Fibroblast of the conjunctiva (primary cell): ENCODE measurements around the gene TK2.

Experiments used
- DNase-seq: peaks from one replicate; pipeline ENCODE4 v3.0.0-alpha.2; 2010; ENCODE audit warnings: low read depth

TK2 gene

DNA sequence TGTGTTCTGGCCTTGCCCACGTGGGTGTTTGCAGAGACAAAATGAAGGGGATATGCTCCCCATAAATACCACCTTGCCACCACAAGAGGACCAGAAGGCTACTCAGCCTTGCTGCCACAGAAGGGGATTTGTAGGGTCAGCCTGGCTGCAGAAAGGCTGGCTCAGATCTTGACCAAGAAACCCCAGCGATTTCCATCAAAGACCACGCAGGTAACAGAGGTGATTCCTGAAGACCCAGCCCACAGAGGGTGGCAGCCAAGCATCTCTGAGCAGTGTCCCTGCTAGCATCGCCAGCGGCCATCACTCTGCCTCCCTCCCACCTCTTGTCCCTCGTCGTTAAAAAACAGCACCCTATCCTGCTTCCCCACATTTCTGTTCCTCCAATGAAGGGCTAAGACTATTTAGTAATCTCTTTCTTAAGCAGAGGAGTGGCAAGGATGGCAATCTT is 68.0 kb downstream of the TK2 start:
- no peak for DNase-seq

DNA sequence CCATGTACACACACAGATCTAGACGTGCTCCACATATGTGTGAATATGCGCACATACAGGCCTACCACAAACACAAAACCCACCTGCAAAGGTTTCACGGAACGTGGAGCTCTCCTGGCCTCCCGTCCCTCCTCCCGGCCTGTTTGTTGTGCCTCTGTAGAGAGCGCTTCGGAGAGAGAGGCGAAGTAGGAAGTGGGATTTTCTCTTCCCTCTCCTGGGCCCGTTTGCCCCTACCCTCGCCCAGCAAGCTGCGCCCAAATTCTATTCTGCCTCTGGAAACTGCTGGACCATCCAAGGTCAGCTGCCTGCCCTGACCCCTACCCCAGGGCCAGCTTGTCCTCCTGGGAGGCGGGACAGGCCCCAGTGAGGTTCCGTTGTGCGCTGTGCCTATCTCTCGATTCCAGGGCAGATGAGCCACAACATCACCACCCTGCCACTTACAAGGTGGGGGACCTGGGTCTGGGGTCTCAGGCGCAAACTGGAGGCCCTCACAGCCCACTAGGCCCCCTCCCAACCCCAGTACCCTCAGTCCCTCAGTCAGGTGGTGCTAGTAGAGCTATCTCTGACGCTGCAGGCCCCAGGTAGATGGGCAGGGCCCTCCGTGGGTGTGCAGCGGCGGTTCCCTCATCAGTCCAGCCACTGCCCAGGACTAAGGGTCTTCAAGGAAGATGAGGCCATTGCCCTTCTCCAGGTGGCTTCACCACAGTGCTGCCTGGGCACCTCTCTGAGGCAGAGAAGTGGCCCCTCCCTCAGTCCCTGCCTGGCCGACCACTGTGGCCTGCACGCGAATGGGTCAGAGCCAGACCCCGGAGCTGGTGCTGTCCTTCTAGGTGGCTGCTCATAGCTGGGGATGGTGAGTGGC is 68.6 kb downstream of the TK2 start:
- DNase-seq = no peak

DNA sequence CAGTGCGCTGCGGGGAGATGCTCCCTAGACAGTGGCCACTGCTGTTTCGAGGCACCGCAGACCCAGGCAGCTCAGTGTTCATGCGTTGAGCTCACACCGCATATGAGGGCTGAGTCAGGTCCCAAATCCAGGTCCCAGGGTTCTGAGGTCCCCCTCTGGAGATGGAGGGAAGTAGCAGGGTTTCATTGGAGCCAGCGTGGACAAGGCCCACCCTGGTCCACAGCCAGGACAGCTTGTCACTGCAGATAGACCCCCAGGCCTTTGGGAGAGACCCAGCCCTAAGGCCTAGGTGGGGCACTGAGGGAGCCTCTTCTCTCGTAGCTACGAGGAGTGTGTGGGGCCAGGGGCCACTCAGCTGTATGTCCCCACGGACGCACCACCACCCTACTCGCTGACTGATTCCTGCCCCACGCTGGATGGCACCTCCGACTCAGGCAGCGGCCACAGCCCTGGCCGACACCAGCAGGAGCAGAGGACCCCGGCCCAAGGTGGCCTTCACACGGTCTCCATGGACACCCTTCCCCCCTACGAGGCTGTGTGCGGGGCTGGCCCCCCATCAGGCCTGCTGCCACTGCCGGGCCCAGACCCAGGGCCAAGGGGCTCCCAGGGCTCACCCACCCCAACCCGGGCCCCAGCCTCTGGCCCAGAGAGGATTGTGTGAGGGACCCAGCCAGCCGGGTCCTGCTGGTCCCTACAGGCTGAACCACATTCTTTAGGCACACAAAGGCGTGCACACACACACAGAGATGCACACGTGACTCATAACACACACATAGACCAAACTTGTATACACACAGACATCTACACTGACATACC is 69.4 kb downstream of the TK2 start:
- DNase-seq = no peak

DNA sequence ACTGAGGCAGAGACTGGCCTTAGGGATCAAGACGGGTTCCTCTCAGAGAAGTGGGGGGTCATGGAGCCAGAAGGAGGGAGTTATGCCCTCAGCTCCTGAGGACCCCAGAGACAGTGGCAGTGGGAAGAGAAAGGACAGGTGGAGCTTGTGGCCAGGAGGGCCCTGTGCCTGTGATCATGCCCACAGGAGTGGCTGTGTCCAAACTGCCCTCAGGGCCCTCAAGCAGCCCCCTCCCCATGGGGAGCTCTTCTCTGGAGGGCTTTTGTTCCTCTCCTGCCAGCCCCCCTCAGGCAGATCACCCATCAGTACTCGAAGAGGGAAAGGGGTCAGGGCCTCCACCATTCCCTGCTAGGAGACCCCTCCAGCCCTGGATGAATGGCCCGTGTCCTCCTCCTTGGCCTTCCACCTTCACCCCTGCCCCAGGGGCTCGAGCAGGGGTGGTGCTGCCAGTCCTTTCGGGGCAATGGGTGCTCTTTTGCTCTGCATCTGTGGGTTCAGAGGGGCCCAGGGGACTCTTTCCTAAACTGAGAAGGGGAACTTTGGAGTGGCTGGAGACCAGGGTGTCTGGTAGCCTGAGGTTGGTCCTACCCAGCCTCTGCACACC is 70.2 kb downstream of the TK2 start:
- no peak for DNase-seq

DNA sequence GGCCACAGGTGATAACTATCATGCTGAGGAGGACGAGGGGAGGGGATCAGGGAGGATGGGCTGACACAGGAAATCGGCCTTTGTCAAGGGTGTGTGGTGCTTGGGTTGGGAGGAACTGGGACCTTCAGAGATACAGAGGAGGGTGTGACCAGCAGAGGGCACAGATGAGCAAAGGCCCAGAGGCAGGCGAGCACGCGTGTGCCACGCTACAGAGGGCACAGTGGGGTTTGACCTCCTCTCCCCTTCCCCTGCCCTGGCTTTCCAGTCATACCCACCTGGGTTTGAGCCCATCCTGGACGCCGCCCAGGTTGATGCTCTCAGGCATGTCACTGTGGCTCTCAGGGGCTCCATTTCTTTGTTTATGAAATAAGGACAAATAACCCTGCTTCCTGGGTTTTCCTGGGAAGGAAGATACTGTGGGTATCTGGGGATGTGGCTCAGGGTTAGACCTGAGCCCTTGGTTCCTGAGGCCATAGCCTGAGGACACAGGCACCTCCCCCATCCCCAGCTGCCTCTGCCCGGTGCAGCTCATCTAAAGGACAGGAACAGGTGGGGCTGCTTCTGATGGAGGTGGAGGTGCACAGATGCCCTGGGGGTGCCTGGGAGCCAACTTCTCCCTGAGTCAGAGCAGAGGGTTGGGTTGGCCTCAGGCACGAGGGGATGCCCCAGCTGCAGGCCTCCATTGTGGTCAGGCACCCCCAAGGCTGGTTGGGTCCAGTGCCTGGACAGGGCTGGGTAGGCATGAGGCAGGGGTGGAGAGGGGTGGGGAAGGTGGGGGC is 71.0 kb downstream of the TK2 start:
- DNase-seq = no peak

DNA sequence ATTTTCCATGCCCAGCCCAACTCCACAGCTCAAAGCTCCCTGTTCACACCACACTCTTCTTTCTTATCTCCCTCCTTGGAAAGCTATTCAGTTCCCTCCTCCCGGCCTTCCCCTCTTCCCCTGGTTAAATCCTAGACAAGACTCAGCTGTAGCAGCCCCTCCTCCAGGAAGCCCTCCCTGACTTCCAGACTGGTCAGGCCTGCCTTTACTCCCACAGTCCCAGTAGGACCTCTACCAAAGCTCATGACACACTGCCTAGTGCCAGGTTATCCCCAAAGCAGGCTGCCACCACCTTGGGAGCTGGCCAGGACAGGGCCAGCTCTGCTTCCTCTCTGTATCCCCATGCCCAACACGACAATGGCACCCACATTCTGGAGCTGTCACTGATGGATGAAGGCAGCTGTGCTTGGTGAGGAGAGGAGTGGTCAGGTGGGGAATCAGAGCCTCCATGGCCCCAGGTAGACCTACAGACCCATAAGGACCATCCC is 72.8 kb downstream of the TK2 start:
- DNase-seq = no peak

DNA sequence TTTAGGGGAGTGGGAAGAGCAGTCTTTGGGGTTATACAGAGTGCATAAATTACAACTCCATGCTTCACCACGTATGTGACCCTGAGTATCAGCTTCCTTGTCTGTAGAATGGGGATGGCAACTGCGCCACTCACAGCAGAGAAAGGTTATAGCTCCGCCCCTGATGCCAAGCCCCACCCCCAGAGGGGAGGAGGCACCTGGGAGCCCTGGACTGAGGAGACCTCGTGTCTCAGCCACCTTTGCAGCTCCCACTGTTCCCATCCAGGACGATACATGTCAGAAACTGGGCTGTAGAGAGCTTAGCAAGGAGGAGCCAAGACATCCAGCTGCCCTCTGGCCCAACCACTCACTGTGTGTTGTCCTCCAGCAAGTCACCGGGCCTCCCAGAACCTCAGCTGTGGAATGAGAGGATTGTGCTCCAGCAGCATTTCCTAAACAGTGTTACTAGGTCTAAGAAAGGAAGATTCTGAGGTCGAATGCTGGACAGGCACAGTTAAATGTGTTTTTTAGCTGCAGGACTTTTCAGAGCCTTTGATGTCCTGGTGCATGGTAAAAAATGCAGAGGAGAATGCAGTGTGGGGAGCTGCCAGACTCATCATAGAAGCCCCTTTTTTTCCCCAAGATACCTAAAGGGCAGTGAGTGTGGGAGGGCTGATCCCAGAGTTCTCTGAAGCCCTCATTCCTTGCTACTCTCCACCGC is 73.4 kb downstream of the TK2 start:
- no peak for DNase-seq

DNA sequence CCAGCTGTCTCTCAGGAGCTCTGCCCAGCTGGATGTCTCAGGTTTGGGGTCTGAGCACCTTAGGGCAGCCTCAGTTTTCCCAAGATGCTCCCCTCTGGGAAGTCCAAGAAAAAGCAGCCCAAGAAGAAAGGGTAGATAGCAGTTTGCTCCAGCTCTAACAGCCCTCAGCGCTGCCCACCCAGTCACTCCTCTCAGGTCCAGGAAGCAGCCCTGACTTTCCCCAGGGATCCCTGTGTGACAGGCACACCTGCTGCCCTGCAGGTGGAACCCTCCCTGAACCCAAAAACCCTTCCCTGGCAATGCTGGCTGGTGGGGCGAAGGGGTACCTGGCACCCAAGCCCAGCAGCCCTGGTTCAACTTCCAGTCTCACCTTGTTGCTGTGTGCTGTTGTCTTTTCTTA is 74.7 kb downstream of the TK2 start:
- DNase-seq = no peak

DNA sequence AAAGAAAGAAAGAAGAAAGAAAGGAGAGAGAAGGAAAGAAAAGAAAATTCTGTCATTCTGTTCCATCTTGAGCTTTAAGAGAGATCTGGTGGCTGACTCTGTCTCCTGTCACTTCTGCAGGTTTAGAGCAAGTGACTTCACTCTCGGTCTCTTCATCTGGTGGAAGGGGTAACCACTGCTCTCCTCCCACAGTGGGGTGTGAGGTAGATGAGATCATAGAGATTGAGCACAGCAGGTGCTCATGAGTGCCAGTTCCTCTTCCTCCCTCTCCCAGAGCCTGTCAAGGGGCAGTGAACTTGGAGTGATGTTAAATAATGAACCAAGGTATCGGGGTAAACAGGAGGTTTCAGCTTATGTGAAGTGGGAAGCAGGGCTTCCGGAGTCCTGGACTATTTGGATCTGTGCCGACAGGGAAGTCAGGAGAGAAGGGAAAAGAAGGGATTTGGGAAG is 75.1 kb downstream of the TK2 start:
- DNase-seq = no peak

DNA sequence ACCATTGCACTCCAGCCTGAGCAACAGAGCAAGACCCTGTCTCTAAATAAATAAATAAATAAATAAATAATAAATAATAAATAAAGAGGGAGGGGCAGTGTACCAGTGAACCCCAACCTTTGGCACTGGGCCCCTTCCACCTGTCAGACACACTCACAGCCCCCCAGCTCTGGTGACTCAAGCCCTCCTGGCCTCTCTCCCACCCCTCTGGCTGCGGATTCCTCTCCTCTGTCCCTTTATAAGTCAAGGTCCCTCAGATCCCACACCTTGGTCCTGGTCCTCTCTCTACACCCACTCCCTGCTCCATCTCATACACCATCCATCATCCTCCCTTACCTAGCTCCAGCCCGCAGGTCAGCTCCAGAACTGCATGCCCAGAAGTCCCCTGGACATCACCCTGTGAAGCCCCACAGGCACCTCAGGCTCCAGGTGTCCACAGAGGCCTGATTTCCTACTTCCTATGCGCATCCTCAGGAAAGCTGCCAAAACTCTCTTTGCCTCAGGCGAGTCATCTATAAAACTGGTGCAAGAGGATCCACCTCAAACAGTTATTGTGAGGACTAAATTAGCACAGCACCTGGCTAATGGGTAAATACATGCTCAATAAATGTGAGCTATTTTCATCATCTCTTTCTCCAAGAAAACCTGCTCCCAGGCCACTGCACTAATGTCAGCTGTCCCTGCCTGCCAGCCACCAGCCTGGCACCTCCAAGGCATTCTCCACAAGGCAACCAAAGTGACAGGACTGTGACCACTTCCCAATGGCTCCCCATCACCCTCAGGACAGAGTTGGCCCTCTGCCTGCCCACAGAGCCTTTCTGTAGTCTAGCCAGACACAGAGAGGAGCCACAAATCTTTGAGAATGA is 76.0 kb downstream of the TK2 start:
- no peak for DNase-seq

DNA sequence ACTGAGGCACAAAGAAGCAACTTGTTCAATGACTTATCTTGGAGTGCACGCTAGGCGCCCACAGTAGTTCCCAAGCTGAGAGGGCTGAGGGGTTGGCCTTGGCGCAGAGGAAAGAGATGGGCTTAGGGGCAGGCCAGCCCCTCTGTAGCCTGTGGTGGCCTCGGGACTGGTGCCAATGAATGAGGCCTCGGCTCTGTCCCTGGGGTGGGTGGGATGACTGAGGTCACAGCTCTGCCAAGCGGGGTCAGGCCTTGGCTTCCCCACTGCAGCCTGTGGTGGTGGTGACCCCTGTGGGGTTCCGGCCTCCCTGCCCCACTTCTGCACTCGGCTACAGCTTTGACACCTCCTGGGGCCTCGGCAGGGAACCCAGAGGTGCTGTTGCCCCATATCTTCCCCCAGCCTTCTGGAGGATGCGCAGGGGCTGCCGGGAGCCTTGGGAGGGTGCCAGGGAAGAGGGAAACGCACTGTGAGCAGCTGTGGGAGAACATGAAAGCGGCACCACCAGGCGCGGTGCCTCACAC is 76.8 kb downstream of the TK2 start:
- DNase-seq = no peak

DNA sequence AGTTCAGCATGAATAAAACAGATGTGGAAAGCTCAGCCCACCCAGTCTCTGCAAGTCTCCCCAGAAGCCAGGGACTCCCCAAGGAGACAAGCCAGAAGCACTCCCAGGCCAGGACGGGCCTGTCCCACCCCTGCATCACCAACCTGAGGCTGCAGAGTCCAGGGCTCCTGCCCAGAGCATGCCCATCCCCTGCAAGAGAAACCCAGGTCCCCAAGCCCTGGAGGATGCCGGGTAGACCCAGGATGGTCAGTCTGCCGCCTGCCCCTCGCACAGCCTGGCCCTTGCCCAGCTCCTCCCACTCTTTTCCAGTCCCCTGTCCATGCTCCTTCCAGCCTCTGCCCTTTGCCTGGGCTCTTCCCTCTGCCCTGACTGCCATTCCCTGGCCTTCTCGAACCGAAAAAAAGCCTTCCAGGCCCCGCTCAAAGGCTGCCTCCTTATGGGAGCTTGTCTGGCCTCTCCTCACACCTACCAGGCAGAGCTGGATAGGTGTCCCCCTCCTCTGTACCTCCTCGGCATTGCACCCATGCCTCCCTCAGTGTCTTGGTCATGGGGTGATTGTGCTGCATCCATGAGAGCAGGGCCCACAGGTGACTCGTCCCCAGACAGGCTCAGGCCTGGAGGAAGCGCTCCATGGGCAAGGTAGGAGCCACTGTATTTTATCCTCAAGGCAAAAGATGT is 78.1 kb downstream of the TK2 start:
- no peak for DNase-seq

DNA sequence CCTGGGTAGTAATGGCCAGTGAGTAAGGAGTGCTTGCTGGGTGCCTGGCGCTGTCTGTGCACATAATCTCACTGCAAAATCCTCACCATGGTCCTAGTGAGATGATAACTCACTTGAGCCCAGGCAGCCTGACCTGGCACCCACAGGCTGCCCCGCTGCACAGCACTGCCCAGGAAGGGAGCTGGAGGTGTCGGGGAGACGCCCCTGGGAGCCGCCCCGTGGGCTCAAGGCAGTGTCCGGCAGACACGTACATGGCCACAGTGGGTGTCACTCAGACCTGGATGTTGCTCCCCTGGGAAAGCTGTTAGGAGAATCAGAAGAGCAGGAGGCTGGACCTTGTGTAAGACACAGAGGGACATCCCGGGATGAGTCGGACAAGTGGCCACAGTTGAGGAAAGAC is 78.7 kb downstream of the TK2 start:
- DNase-seq = no peak

DNA sequence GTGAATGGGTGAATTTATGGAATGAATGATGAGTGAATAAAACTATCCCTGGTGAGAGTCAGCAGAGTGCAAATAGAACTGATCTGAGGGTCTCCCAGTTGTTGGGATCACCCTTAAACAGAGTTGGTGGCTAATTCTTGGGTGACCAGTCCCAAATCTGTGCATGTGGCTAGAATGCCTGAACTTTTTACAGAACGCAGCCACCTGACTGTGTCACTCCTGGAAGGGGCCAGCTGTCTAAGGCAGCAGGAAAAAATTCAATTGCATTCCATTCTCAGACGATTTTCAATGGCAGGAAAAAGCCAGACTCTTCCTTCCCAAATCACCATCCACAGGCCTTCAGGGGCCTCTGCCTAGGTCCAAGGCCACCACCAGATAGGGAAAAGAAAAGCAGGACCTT is 79.4 kb downstream of the TK2 start:
- no peak for DNase-seq

DNA sequence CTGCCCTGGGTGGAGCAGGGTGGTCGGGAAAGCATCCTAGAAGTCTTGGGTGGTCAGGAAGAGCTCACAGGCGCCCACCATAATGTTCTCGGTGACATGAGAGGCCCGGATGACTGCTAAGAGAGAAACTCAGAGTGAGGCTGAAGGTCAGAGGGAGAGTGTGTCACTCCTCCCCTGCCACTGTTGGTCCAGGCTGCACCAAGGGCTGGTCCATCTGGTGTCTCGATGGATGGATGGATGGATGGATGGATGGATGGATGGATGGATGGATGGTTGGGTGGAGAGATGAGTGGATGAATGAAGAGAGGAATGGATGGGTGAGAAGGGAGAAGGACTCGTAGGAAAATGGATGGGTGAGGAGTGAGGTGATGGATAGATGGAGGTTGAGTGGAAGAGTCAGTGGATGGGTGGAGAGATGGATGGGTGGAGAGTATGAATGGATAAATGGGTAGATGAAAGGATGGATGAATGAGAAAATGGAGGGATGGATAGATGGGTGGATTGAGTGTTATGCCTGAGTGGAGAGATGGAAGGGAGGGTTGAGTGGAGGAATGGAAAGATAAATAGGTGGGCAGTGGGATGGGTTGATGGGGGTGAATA is 79.9 kb downstream of the TK2 start:
- no peak for DNase-seq

DNA sequence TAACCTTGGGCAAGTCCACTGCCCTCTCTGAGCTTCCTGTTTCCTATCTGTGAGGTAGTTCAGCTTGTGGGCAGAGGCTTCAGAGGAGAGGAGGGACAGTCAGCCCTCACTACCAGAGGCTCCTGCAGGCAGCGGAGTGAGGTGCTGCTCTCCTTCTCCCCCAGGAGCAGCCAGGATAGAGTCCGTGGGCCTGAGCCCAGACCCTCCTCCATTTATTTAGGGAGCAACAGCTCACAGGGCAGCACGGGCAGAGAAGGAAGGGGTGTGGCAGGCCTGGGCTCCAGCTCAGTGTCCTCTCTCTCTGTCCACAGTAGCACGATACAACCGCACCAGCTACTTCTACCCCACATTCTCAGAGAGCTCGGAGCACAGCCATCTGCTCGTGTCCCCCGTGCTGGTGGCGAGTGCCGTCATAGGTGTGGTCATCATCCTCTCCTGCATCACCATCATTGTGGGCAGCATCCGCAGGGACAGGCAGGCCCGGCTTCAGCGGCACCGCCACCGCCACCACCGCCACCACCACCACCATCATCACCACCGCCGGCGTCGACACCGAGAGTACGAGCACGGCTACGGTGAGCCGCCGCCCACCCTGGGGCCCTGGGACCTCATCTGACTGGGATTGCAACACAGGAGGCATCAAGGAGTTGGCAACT is 80.5 kb downstream of the TK2 start:
- no peak for DNase-seq

DNA sequence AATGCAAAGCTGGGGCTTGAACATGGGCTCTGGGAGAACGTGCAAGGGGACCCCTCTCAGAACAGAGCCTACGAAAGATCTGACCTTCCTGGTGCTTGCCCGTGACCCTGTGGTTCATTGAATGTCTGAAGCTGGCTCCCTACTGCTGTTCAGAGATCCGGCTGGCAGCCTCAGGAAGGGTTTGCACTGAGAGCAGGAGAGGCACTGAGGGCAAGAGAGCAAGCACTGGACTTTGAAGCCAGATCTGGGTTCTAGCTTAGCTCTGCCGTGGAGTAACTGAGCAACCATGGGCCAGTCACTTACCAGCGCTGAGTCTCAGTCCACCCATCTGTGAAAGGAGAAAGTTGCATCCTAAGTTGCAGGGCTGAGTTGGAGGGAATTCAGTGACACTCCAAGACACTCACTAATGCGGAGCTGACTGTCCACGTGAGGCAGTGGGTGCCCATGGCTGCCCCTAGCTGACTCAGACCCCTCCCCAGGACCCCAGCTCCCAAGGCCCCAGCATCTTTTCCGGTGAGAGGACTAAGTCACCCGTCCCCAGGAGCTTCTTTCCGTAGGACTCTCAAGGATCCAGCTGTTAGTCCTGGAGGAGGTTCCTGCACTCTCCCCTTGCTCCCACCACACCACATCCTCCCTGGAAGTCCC is 81.5 kb downstream of the TK2 start:
- DNase-seq = no peak

DNA sequence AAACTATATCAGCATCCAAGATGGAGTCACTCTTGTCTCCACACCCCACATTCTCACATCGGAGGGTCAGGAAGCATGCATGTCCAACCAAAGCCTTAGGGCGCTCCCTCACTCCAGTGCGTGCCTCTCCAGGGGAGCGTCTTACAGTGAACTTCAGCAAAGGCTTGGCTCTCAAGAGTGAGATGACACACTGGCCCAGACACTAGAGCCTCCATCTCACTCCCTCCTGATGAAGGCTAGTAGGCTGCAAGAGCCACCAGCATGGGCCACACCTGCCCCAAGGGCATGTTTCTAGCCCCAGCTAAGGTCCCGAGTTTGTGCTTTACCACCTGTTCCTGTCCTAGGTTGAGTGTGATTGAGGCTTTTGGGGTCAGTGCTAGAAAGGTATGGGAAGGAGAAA is 82.3 kb downstream of the TK2 start:
- DNase-seq = no peak
